Thyroid gland (tissue), 4 donors: ENCODE measurements around the gene TP53I13. TPM values are rescaled to one million over a fixed set of nuclear protein-coding genes. Genes with fewer than 3 reads are reported as not detected.

Experiments used
- DNase-seq, 2 donors: peaks; one replicate each; pipeline ENCODE4 v3.0.0-alpha.2; 2019
- H3K27ac ChIP-seq, 3 donors: fragments of 200-600 bp; sonication (generic); 1 replicate in 2 of 3; 2 replicates in 1 of 3; pipeline ENCODE4 v1.5.1; 2016 to 2019; ENCODE audit warnings: mild to moderate bottlenecking in 1 of 3, moderate library complexity in 1 of 3
- H3K27me3 ChIP-seq: fragments of 200-600 bp; sonication (generic); one replicate; pipeline ENCODE4 v1.5.1; 2019
- H3K36me3 ChIP-seq, 2 donors: fragments of 200-600 bp; sonication (generic); one replicate each; pipeline ENCODE4 v1.5.1; 2016 to 2019
- H3K4me1 ChIP-seq, 2 donors: fragments of 200-600 bp; sonication (generic); one replicate each; pipeline ENCODE4 v1.5.1; 2017 to 2019
- H3K4me3 ChIP-seq, 3 donors: fragments of 200-600 bp; sonication (generic); replicated peaks in 1 of 3; 1 replicate in 2 of 3; 2 replicates in 1 of 3; pipeline ENCODE4 v1.5.1; 2016; ENCODE audit warnings: mild to moderate bottlenecking in 1 of 3
- H3K9me3 ChIP-seq: fragments of 200-600 bp; sonication (generic); one replicate; pipeline ENCODE4 v1.5.1; 2017
- POLR2A ChIP-seq, 2 donors: fragments of 450-650 bp; IDR thresholded peaks; one replicate each; pipeline ENCODE4 v1.6.1; 2017; ENCODE audit warnings: antibody characterized with exemption in 2 of 2, mild to moderate bottlenecking in 2 of 2, moderate library complexity in 1 of 2
- WGBS, 2 donors: methylation state at CpG; one replicate each; pipeline ENCODE4 v1.1.5; 2017; 5-methylcytosine and 5-hydroxymethylcytosine counted together
- intact Hi-C: fragments of 100-400 bp; cut with DNase I; formaldehyde crosslinking; loops from one replicate; pipeline ENCODE4 v1.15.1; 2023
- total RNA-seq, 4 donors: library from RNA; depleted of rRNA; stranded (reverse); fragments of >200 nt; gene quantifications; one replicate each; pipeline ENCODE4 v1.2.3, GENCODE V29; 2016
- TF ChIP-seq, protein P1 (sequence below), 6 experiments: fragments of 200-600 bp in 3 of 6; fragments of 450-650 bp in 3 of 6; sonication (generic) in 3 of 6; IDR thresholded peaks; one replicate each; pipeline ENCODE4 v1.5.1; 2016 to 2019; ENCODE audit warnings: antibody characterized with exemption in 6 of 6, mild to moderate bottlenecking in 2 of 6, inconsistent platforms in 1 of 6, moderate library complexity in 1 of 6

Gene TP53I13
- total RNA-seq, 4 donors from 2014 or later = 54.7 to 79.0 (median 57.4) TPM

DNA sequence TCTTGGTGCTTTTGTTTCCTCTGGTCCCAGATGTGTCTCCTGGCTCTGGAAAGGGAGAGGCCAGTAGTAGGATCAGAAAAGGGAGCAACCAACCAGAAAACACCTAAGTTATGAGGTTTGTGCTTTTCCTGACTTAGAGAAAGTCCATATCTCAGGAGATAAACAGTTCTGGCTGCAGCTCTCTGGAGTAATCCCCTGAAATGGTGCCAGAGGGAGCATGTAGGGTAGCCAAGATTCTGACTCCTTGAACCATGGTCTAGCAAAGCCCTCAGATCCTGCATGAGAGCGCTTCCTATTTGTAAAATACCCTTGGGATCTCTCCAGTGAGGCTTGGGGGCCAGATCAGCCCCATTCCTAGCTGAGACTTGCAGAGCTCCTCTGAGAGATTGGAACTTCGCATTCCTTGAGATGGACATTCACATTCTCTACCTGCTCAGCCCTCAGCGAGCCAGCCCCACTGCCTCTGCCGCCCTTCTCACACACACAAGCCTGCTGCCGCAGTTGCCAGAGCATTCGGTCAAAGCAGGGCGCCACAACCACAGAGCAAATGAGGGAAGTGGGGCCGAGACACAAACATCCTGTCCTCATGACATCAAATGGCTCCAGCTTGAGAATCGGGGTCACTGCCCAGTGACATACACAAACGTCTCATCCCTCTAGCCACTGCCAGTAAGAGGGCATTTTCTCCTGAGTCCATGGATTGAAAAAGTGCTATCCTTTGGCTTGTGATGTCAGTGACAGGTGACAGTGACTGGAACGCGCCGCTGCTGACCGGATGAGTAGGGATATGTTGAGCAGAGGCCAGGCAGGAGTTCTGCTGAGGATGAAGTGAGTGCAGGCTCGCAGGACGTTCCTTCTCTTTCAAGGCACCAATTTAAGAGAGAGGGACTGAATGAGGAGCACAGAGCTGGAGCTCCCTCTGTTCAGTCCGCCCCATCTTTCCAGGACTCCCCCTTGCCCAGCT, 6.7 kb upstream of the TP53I13 start:
- H3K4me1 ChIP-seq = peaks cover 15 to 27% of the 10 kb centered on the region in 2 donors
- H3K36me3 ChIP-seq = peaks cover 0 to 4% of the 10 kb centered on the region in 2 donors
- no peak overlapping the region for H3K4me3 ChIP-seq
- H3K27me3 ChIP-seq = no peaks in the 10 kb centered on the region
- intact Hi-C loops = loop anchor here (10.0 kb wide), 1 partner anchor 177 kb away; no protein-coding TSS in a partner anchor
- TF ChIP-seq POLR2A (IDR thresholded peaks at IDR 0.05) = no peak
- TF ChIP-seq, protein P1, sequence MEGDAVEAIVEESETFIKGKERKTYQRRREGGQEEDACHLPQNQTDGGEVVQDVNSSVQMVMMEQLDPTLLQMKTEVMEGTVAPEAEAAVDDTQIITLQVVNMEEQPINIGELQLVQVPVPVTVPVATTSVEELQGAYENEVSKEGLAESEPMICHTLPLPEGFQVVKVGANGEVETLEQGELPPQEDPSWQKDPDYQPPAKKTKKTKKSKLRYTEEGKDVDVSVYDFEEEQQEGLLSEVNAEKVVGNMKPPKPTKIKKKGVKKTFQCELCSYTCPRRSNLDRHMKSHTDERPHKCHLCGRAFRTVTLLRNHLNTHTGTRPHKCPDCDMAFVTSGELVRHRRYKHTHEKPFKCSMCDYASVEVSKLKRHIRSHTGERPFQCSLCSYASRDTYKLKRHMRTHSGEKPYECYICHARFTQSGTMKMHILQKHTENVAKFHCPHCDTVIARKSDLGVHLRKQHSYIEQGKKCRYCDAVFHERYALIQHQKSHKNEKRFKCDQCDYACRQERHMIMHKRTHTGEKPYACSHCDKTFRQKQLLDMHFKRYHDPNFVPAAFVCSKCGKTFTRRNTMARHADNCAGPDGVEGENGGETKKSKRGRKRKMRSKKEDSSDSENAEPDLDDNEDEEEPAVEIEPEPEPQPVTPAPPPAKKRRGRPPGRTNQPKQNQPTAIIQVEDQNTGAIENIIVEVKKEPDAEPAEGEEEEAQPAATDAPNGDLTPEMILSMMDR (IDR thresholded peaks at IDR 0.05) = no peak
- H3K9me3 ChIP-seq = no peaks in the 10 kb centered on the region
- no peak overlapping the region for H3K27ac ChIP-seq
- 78 to 96% methylated on average over 12 to 17 of the region's 17 CpGs for WGBS, 2 donors
- no peak for DNase-seq

DNA sequence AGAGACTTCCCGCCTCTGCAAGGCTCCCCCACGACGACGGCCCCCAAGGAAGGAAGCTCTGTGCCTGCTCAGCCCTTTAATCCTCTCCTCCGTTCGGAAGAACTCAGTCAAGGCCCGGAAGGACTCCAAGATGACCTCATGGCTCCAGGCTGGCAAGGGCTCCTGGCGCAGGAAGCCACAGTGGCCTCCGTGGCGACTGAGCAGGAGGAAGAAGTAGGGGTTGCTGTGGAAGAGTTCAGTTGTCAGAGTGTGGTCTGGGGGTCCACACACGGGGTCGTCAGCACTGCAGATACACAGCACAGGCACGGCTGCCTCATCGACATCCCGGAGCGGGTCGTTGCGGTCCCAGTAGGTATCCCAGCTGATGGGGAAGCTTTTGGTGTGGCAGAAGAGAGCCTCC, 5.9 kb upstream of the TP53I13 start:
- H3K9me3 ChIP-seq = no peaks in the 10 kb centered on the region
- no peak for TF ChIP-seq POLR2A (IDR thresholded peaks at IDR 0.05)
- TF ChIP-seq, protein P1 (IDR thresholded peaks at IDR 0.05) = no peak
- intact Hi-C loops = loop anchor here (10.0 kb wide), 1 partner anchor 178 kb away; no protein-coding TSS in a partner anchor
- H3K4me1 ChIP-seq = peaks cover 13 to 20% of the 10 kb centered on the region in 2 donors
- peaks cover 0 to 4% of the 10 kb centered on the region in 2 donors for H3K36me3 ChIP-seq
- no peak for DNase-seq
- no peak overlapping the region for H3K27ac ChIP-seq
- WGBS, 2 donors = 87 to 90% methylated on average over 17 of the region's 18 CpGs
- no peaks in the 10 kb centered on the region for H3K27me3 ChIP-seq
- H3K4me3 ChIP-seq = no peak overlapping the region

DNA sequence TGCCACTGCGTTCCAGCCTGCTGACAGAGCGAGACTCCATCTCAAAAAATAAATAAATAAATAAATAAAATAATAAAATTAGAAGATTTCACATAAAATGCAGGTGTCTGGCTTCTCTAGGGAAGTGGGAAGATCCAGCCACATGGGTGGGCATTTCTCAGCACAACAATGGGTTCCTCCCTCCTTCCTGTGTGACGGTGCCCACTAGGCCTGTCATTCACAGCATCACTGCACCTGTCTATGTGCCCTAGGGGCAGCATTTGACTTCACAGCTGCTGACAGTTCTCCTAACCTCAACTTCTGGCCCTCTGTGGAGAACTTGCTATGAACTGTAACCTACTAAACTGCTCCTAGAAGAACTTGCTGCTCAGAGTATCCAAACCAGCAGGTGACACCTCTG, 4.7 kb upstream of the TP53I13 start:
- intact Hi-C loops = loop anchor here (10.0 kb wide), 1 partner anchor 179 kb away; no protein-coding TSS in a partner anchor
- no peak overlapping the region for H3K4me3 ChIP-seq
- H3K4me1 ChIP-seq = peaks cover 10 to 18% of the 10 kb centered on the region in 2 donors
- no peak overlapping the region for H3K27ac ChIP-seq
- TF ChIP-seq, protein P1 (IDR thresholded peaks at IDR 0.05) = no peak
- TF ChIP-seq POLR2A (IDR thresholded peaks at IDR 0.05) = no peak
- WGBS, 2 donors = 96 to 98% methylated on average over 3 of the region's 3 CpGs
- no peaks in the 10 kb centered on the region for H3K27me3 ChIP-seq
- peaks cover 0 to 4% of the 10 kb centered on the region in 2 donors for H3K36me3 ChIP-seq
- DNase-seq = no peak
- no peaks in the 10 kb centered on the region for H3K9me3 ChIP-seq

DNA sequence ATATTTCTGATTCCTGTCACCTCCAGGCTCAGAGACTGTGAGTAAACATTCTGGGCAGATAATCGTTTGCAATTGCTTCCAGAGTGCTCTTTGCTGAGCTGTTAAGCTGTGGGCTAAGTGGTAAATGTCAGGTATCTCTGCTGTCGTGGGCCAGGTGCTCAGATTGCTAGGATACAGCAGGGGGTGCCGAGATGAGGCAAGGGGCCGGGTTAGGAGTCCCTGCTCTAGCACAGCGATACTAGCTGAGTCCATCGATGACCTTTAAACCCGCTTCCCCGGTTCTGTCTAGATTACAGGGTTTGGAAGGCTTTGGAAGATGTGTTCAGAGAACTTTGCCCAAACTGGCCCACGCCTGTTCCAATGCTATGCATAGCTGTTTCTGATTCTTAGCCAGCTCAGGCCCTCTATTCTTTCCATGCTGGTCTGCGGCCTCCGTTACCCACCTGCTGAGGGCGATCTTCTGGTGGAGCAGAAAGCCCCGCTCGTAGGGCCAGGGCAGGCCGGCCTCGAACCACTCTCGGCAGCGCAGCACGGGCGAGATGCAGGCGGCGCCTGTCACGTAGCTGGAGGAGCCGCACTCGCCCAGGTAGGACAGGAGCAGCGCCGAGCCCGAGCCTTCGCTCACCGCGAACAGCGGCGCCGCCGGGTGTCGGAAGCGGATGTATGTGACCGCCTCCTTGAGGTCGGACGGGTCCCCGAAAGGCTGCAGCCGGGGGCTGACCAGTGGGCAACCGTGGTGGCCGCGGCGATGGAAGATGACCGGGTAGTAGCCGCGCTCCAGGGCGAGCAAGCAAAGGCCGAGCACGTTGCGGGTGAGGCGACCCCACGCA, 2.6 kb upstream of the TP53I13 start:
- intact Hi-C loops = loop anchor here (10.0 kb wide), 1 partner anchor 181 kb away; no protein-coding TSS in a partner anchor
- no peak for TF ChIP-seq POLR2A (IDR thresholded peaks at IDR 0.05)
- TF ChIP-seq, protein P1 (IDR thresholded peaks at IDR 0.05) = no peak
- Histone ChIP-seq H3K27me3 (no peaks in the 10 kb centered on the region), H3K4me1 (peaks cover 14 to 34% of the 10 kb centered on the region in 2 donors), H3K4me3 (peak overlapping the region; percentile 34 to 58 (median 42)), H3K27ac (peak overlapping the region in 1 of 3 donors; percentile 78), H3K9me3 (no peaks in the 10 kb centered on the region), H3K36me3 (peaks cover 0 to 4% of the 10 kb centered on the region in 2 donors)
- DNase-seq = peak; percentile 43 to 48
- 23 to 63% methylated on average over 9 to 33 of the region's 55 CpGs for WGBS, 2 donors
